ENCODE measurements around the gene EFCAB9. TPM values are rescaled to one million over a fixed set of nuclear protein-coding genes. Genes with fewer than 3 reads are reported as not detected.

EFCAB9 gene
- polyA plus RNA-seq, 1 of the 3 experiments (the other 2 are of a cell fraction): 0.10 TPM

GRCh38 chr5:172251419-172251818 lies 57.4 kb downstream of the EFCAB9 start:
- Histone ChIP-seq H3K79me2 (ENCODE audit: insufficient read depth) (peaks cover 85% of the 10 kb centered on the region), H3K4me3 (ENCODE audit: low read depth in 2 of 2, low read length in 1 of 2) (no peak overlapping the region), H3K4me1 (ENCODE audit: control insufficient read depth in 1 of 2, insufficient read depth in 2 of 2, low read depth in 1 of 2, low read length in 1 of 2) (no peaks in the 10 kb centered on the region), H3K4me2 (no peak overlapping the region), H3K9me3 (no peaks in the 10 kb centered on the region; the same call in 1 of the 2 replicates), H2AFZ (ENCODE audit: low read depth) (no peak overlapping the region), H3K27me3 (ENCODE audit: insufficient read depth) (no peaks in the 10 kb centered on the region), H3K9me2 (no peaks in the 10 kb centered on the region), H4K20me1 (ENCODE audit: insufficient read depth) (peaks cover 18% of the 10 kb centered on the region), H3K9ac (no peak overlapping the region), H3K36me3 (replicated peaks in 1 of 2; ENCODE audit: control insufficient read depth in 1 of 2, insufficient read depth in 2 of 2, low read length in 1 of 2) (peaks cover 8 to 26% of the 10 kb centered on the region in 2 experiments), H3K27ac (ENCODE audit: low read depth in 2 of 2, low read length in 1 of 2) (no peak overlapping the region), H3F3A (replicated peaks; ENCODE audit: insufficient read depth) (peaks cover 13% of the 10 kb centered on the region)
- 93% methylated on average over 1 of the region's 1 CpG for WGBS (ENCODE audit: low lambda C conversion rate)
- DNase-seq: no peak
- TF ChIP-seq POLR2AphosphoS5 (IDR thresholded peaks at IDR 0.05; ENCODE audit: low read depth, low read length) (no peak), RXRA (IDR thresholded peaks at IDR 0.05; ENCODE audit: borderline replicate concordance, low read depth) (no peak), NFIC (IDR thresholded peaks at IDR 0.05; ENCODE audit: borderline replicate concordance) (no peak), FOXM1 (IDR thresholded peaks at IDR 0.05; ENCODE audit: low read depth) (no peak), PBX3 (IDR thresholded peaks at IDR 0.05) (no peak), TCF12 (IDR thresholded peaks at IDR 0.05) (no peak), MXI1 (IDR thresholded peaks at IDR 0.05; ENCODE audit: low read depth, low read length) (no peak), USF2 (IDR thresholded peaks at IDR 0.05; ENCODE audit: borderline replicate concordance, low read depth, low read length) (no peak), USF1 (IDR thresholded peaks at IDR 0.05; ENCODE audit: borderline replicate concordance, low read depth) (no peak), RCOR1 (IDR thresholded peaks at IDR 0.05; ENCODE audit: low read length) (no peak), SMC3 (IDR thresholded peaks at IDR 0.05; ENCODE audit: low read depth, low read length) (no peak), GABPA (IDR thresholded peaks at IDR 0.05; ENCODE audit: low read depth) (no peak), EZH2phosphoT487 (IDR thresholded peaks at IDR 0.05; ENCODE audit: borderline replicate concordance, low read depth) (no peak), FOSL2 (IDR thresholded peaks at IDR 0.05; ENCODE audit: borderline replicate concordance, low read depth) (no peak), REST (IDR thresholded peaks at IDR 0.05; ENCODE audit: low read depth, low read length) (no peak), MEF2A (IDR thresholded peaks at IDR 0.05; ENCODE audit: borderline replicate concordance, low read depth) (no peak), IRF3 (IDR thresholded peaks at IDR 0.05; ENCODE audit: low read depth, low read length) (no peak), TAF1 (IDR thresholded peaks at IDR 0.05; ENCODE audit: borderline replicate concordance, low read depth, low read length) (no peak), MAX (IDR thresholded peaks at IDR 0.05; ENCODE audit: low read depth) (no peak)
- ChIA-PET POLR2A (no interaction called here), CTCF (interaction anchor here (1.0 kb wide), 1 partner anchor 9 kb away, joined by 3 read pairs; no protein-coding TSS in a partner anchor)
